HFFc6 (cell line): ENCODE results near the gene IFI16. TPM values are rescaled to one million over a fixed set of nuclear protein-coding genes. Genes with fewer than 3 reads are reported as not detected.

Source experiments
- DNase-seq: peaks from one replicate; pipeline ENCODE4 v3.0.0-alpha.2; 2018
- H3K27ac Mint-ChIP-seq: 2 replicates; pipeline ENCODE4 v1.8.0; 2020; ENCODE audit warnings: mild to moderate bottlenecking, mixed read lengths
- H3K27me3 Mint-ChIP-seq: 2 replicates; pipeline ENCODE4 v1.8.0; 2021; ENCODE audit warnings: mild to moderate bottlenecking, moderate library complexity, mixed read lengths; ENCODE audit not compliant: insufficient read depth
- H3K36me3 Mint-ChIP-seq: 2 replicates; pipeline ENCODE4 v1.8.0; 2021; ENCODE audit warnings: low read depth, mixed read lengths
- H3K4me1 Mint-ChIP-seq: 2 replicates; pipeline ENCODE4 v1.8.0; 2020; ENCODE audit warnings: low read depth, mixed read lengths
- H3K4me3 Mint-ChIP-seq: 2 replicates; pipeline ENCODE4 v1.8.0; 2020; ENCODE audit warnings: mild to moderate bottlenecking, moderate library complexity, mixed read lengths
- H3K9me3 Mint-ChIP-seq: 2 replicates; pipeline ENCODE4 v1.8.0; 2020; ENCODE audit warnings: mild to moderate bottlenecking, mixed read lengths
- CTCF ChIP-seq: fragments of 200-600 bp; sonication (generic); IDR thresholded peaks from 2 replicates; pipeline ENCODE4 v1.5.0; 2021; ENCODE audit warnings: antibody characterized with exemption, mild to moderate bottlenecking
- total RNA-seq, 6 experiments: library from RNA; stranded (reverse); fragmentation: NEBNext Ultra II Directional; extraction: Animal tissue kit (Norgen Biotek cat#: 25700); gene quantifications; 2 replicates in 1 of 6; 3 replicates in 5 of 6; pipeline ENCODE4 v1.2.3, GENCODE V29; 2021

Gene IFI16
- total RNA-seq, 6 experiments from 2014 or later = 50.5 to 70.7 (median 67.3) TPM

- H3K4me1 Mint-ChIP-seq = no peaks in the 10 kb centered on the region
- no peaks in the 10 kb centered on the region for H3K36me3 Mint-ChIP-seq
- H3K27ac Mint-ChIP-seq = no peak overlapping the region
- no peak for DNase-seq
- H3K9me3 Mint-ChIP-seq = no peaks in the 10 kb centered on the region
- no peak overlapping the region for H3K4me3 Mint-ChIP-seq
- peaks cover 2% of the 10 kb centered on the region for H3K27me3 Mint-ChIP-seq
- no peak for TF ChIP-seq CTCF
These were observed 20.3 kb upstream of the IFI16 start for GRCh38 chr1:158989424-158989823.

DNA sequence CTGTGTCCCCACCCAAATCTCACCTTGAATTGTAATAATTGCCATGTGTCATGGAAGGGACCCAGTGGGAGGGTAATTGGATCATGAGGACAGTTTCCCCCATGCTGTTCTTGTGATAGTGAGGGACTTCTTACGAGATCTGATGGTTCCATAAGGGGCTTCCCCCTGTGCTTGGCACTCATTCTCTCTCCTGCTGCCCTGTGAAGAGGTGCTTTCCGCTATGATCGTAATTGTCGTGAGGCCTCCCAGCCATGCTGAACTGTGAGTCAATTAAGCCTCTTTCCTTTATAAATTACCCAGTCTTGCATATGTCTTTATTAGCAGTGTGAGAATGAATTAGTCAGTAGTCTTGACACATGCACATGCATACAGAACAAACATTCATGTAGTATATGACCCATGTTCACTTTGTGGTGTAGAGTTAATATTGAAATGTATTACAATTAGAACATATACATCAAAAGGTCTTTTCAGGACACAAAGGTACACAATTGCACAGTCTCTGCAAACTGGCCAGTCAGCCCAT is 16.9 kb upstream of the IFI16 start:
- no peak for TF ChIP-seq CTCF

DNA sequence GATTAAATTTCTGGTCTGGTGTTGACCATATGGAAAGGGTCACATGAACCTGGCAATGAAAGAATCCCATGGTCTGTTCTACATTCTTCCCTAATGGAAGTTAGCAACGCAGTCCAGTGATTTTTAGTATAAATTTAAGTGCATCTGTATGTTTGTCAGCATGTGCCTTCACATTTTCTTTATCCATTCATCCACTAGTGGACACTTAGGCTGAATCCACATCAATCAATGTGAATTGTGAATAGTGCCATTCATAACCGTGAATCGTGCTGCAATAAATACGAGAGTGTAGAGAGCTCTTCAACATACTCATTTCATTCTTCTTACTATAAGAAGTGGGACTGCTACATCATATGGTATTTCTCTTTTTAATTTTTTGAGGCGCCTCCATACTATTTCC is 12.7 kb upstream of the IFI16 start:
- H3K27me3 Mint-ChIP-seq = peaks cover 4% of the 10 kb centered on the region
- no peak for DNase-seq
- no peak overlapping the region for H3K4me3 Mint-ChIP-seq
- peaks cover 27% of the 10 kb centered on the region for H3K4me1 Mint-ChIP-seq
- no peak overlapping the region for H3K27ac Mint-ChIP-seq
- no peak for TF ChIP-seq CTCF
- H3K9me3 Mint-ChIP-seq = no peaks in the 10 kb centered on the region
- H3K36me3 Mint-ChIP-seq = no peaks in the 10 kb centered on the region

More for the DNA sequence above, 16.9 kb upstream of the IFI16 start:
- Mint-ChIP-seq H3K27me3 (peaks cover 4% of the 10 kb centered on the region), H3K27ac (no peak overlapping the region), H3K36me3 (no peaks in the 10 kb centered on the region), H3K9me3 (no peaks in the 10 kb centered on the region), H3K4me1 (no peaks in the 10 kb centered on the region), H3K4me3 (no peak overlapping the region)
- DNase-seq = no peak

DNA sequence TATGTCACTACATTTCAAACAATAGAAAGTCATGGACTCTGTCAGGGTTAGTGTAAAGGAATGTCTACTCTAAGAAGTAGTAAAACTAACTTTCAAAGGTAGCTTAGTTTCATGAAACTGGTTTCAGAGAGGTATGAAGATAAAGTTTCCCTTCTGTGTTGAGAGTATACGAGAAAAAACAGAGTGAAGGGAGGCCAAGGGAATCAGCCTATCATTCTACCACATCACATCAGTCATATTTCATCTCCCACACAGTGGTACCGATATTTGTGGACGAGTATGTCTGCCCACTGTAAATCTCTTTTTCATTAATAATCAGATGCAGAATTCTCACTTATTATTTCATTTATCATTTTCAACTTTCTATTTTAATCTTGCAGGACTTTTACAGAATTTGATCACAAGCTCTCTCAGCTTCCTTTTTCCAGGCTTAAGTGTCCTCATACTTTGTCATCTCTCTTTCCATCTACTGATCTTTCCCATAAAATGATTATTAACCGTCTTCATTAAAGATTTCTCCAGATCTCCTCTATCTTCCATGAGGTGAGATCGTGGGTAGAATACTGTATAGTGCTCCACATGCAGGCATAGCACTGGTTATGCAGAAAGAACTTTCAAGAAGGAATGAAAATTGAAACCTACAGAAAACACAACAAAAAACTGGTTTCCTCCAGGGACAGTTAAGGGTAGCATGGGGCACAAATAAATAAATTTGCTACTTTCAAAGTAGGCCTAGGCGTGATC is 11.5 kb upstream of the IFI16 start:
- Mint-ChIP-seq H3K9me3 (no peaks in the 10 kb centered on the region), H3K27ac (no peak overlapping the region), H3K4me3 (peak overlapping the region; percentile 88), H3K27me3 (peaks cover 3% of the 10 kb centered on the region), H3K36me3 (no peaks in the 10 kb centered on the region), H3K4me1 (peaks cover 27% of the 10 kb centered on the region)
- no peak for TF ChIP-seq CTCF
- no peak for DNase-seq

DNA sequence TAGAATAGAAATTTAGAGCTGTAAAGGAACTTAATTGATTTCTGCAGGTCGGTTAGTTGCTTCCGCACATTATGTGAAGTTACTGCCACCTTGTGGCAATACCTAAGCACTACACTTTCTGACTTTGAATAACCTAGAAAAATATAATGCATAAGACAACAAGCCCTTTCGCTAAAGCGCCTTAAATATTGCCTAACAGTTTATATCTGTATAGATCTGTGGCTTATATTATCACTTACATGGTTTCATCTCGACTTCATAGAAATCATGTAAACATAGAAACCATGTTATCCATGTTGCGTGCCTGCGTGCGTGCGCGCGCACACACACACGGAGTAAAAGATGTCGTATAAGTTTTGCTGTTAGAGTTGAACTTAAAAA is 10.9 kb upstream of the IFI16 start:
- Mint-ChIP-seq H3K9me3 (no peaks in the 10 kb centered on the region), H3K36me3 (no peaks in the 10 kb centered on the region), H3K4me1 (peaks cover 27% of the 10 kb centered on the region), H3K27me3 (peaks cover 3% of the 10 kb centered on the region), H3K27ac (peak overlapping the region; percentile 85), H3K4me3 (peak overlapping the region; percentile 88)
- TF ChIP-seq CTCF = peak; percentile 98
- DNase-seq = peak; percentile 33
